Upper lobe of left lung (tissue), 4 donors: ENCODE measurements around the gene THBS3.
"Not testable (repeated sequence)": the region's sequence is repeated elsewhere in the genome, so short reads cannot be mapped to it uniquely, and the experiment has no call there.

ENCODE experiments used
- EP300 ChIP-seq, 4 donors: sonication (generic); formaldehyde crosslinking; IDR thresholded peaks; one replicate each; pipeline ENCODE4 v1.5.1; 2017; ENCODE audit warnings: antibody characterized with exemption in 4 of 4, control low read depth in 2 of 4
- POLR2A ChIP-seq, 4 donors: fragments of 450-650 bp; IDR thresholded peaks; one replicate each; pipeline ENCODE4 v1.5.1; 2016 to 2017; ENCODE audit warnings: antibody characterized with exemption in 4 of 4, mild to moderate bottlenecking in 2 of 4
- POLR2AphosphoS5 ChIP-seq, 2 donors: sonication (generic); formaldehyde crosslinking; IDR thresholded peaks; one replicate each; pipeline ENCODE4 v1.5.1; 2017; ENCODE audit warnings: antibody characterized with exemption in 2 of 2
- TF ChIP-seq, protein P1 (sequence below), 6 experiments: fragments of 450-650 bp in 4 of 6; fragments of 200-600 bp in 2 of 6; sonication (generic) in 2 of 6; IDR thresholded peaks; one replicate each; pipeline ENCODE4 v1.5.1; 2016 to 2019; ENCODE audit warnings: antibody characterized with exemption in 6 of 6

DNA sequence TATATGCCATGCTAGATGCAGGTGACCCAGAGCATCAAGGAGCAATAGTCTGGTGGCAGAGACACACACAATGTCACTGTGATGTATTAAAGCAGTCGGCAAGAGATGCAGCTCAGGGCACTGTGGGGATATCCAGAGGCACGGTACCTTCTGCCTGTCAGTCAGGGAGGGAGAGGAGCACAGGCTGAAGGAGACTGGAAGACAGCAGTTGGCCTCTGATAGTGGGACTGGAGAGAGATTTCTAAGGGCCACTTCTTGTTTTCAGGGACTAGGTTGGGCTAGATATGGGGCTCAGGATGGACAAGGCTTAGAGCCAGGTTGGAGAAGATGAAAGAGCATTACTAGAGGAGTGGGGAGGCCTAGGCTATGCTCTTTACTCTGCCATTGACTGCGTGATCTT, 23.6 kb upstream of the THBS3 start:
- TF ChIP-seq, protein P1, sequence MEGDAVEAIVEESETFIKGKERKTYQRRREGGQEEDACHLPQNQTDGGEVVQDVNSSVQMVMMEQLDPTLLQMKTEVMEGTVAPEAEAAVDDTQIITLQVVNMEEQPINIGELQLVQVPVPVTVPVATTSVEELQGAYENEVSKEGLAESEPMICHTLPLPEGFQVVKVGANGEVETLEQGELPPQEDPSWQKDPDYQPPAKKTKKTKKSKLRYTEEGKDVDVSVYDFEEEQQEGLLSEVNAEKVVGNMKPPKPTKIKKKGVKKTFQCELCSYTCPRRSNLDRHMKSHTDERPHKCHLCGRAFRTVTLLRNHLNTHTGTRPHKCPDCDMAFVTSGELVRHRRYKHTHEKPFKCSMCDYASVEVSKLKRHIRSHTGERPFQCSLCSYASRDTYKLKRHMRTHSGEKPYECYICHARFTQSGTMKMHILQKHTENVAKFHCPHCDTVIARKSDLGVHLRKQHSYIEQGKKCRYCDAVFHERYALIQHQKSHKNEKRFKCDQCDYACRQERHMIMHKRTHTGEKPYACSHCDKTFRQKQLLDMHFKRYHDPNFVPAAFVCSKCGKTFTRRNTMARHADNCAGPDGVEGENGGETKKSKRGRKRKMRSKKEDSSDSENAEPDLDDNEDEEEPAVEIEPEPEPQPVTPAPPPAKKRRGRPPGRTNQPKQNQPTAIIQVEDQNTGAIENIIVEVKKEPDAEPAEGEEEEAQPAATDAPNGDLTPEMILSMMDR (IDR thresholded peaks at IDR 0.05) = not testable (repeated sequence)
- TF ChIP-seq POLR2A, EP300, POLR2AphosphoS5 (IDR thresholded peaks at IDR 0.05): not testable (repeated sequence)
